Measurements from ENCODE around the gene SORCS2.

The SORCS2 gene

DNA sequence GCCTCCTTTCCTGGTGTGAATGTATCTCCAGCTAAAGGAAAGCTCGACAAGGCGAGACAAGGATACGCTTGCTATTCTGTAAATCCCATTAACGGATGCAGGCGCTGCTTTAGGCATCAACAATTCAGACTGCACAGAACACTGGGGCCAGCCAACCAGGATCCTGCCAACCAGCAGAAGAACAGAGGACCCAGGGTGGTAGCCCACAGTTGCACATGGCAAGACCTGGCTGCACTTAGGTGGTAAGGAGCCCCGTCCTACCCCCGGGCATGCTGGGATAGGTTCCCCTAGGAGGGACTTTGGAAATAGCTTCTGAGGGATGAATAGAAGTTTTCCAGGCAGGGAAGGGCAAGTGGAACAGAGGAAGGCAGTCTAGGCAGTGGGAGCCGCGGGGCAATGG is 221.7 kb downstream of the SORCS2 start:
- TF ChIP-seq TAF1 (IDR thresholded peaks at IDR 0.05; ENCODE audit: borderline replicate concordance, insufficient read depth, low read length) (no peak), SIN3A (IDR thresholded peaks at IDR 0.05; ENCODE audit: borderline replicate concordance, insufficient read depth, low read length) (no peak), POLR2AphosphoS5 (IDR thresholded peaks at IDR 0.05; ENCODE audit: low read depth, low read length) (no peak), FOXP2 (optimal IDR thresholded peaks at IDR 0.05; ENCODE audit: borderline replicate concordance, extremely low read depth, extremely low read length, insufficient read depth) (no peak)
- TF ChIP-seq, protein P1, sequence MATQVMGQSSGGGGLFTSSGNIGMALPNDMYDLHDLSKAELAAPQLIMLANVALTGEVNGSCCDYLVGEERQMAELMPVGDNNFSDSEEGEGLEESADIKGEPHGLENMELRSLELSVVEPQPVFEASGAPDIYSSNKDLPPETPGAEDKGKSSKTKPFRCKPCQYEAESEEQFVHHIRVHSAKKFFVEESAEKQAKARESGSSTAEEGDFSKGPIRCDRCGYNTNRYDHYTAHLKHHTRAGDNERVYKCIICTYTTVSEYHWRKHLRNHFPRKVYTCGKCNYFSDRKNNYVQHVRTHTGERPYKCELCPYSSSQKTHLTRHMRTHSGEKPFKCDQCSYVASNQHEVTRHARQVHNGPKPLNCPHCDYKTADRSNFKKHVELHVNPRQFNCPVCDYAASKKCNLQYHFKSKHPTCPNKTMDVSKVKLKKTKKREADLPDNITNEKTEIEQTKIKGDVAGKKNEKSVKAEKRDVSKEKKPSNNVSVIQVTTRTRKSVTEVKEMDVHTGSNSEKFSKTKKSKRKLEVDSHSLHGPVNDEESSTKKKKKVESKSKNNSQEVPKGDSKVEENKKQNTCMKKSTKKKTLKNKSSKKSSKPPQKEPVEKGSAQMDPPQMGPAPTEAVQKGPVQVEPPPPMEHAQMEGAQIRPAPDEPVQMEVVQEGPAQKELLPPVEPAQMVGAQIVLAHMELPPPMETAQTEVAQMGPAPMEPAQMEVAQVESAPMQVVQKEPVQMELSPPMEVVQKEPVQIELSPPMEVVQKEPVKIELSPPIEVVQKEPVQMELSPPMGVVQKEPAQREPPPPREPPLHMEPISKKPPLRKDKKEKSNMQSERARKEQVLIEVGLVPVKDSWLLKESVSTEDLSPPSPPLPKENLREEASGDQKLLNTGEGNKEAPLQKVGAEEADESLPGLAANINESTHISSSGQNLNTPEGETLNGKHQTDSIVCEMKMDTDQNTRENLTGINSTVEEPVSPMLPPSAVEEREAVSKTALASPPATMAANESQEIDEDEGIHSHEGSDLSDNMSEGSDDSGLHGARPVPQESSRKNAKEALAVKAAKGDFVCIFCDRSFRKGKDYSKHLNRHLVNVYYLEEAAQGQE (IDR thresholded peaks at IDR 0.05; ENCODE audit: insufficient read depth in 1 of 2, low read depth in 2 of 2, low read length in 2 of 2), result no peak

- TF ChIP-seq TAF1 (IDR thresholded peaks at IDR 0.05; ENCODE audit: borderline replicate concordance, insufficient read depth, low read length), result no peak
- TF ChIP-seq, protein P1 (IDR thresholded peaks at IDR 0.05; ENCODE audit: insufficient read depth in 1 of 2, low read depth in 2 of 2, low read length in 2 of 2), result no peak
Observed at GRCh38 chr4:7414736-7415510, 222.6 kb downstream of the SORCS2 start.

- TF ChIP-seq, protein P1 (IDR thresholded peaks at IDR 0.05; ENCODE audit: insufficient read depth in 1 of 2, low read depth in 2 of 2, low read length in 2 of 2), result no peak
- TF ChIP-seq SIN3A (IDR thresholded peaks at IDR 0.05; ENCODE audit: borderline replicate concordance, insufficient read depth, low read length) (no peak), FOXP2 (optimal IDR thresholded peaks at IDR 0.05; ENCODE audit: borderline replicate concordance, extremely low read depth, extremely low read length, insufficient read depth) (no peak), POLR2AphosphoS5 (IDR thresholded peaks at IDR 0.05; ENCODE audit: low read depth, low read length) (no peak), TAF1 (IDR thresholded peaks at IDR 0.05; ENCODE audit: borderline replicate concordance, insufficient read depth, low read length) (no peak)
Observed at GRCh38 chr4:7415927-7416686, 223.8 kb downstream of the SORCS2 start.

GRCh38 chr4:7416745-7417432 is 224.6 kb downstream of the SORCS2 start:
- TF ChIP-seq, protein P1 (IDR thresholded peaks at IDR 0.05; ENCODE audit: insufficient read depth in 1 of 2, low read depth in 2 of 2, low read length in 2 of 2), result no peak
- TF ChIP-seq FOXP2 (optimal IDR thresholded peaks at IDR 0.05; ENCODE audit: borderline replicate concordance, extremely low read depth, extremely low read length, insufficient read depth), result no peak
- no peak for TF ChIP-seq POLR2AphosphoS5 (IDR thresholded peaks at IDR 0.05; ENCODE audit: low read depth, low read length)
- no peak for TF ChIP-seq TAF1 (IDR thresholded peaks at IDR 0.05; ENCODE audit: borderline replicate concordance, insufficient read depth, low read length)
- TF ChIP-seq SIN3A (IDR thresholded peaks at IDR 0.05; ENCODE audit: borderline replicate concordance, insufficient read depth, low read length), result no peak

All from PFSK-1 (cell line).